ENCODE measurements around the gene TNNI3.

The TNNI3 gene

DNA sequence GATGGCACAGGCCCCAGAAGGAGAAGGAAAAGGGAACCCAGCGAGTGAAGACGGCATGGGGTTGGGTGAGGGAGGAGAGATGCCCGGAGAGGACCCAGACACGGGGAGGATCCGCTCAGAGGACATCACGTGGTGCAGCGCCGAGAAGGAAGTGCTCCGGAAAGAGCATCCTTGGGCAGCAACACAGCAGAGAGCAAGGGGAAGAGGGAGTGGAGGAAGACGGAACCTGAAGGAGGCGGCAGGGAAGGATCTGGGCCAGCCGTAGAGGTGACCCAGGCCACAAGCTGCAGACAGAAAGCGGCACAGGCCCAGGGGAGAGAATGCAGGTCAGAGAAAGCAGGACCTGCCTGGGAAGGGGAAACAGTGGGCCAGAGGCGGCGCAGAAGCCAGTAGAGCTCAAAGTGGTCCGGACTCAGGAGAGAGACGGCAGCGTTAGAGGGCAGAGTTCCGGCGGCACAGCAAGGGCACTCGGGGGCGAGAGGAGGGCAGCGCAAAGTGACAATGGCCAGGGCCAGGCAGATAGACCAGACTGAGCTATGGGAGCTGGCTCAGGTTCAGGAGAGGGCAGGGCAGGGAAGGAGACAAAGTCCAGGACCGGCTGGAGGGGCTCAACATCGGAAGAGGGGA, 41.2 kb downstream of the TNNI3 start:
- no peaks in the 10 kb centered on the region for H3K36me3 ChIP-seq (ENCODE audit: insufficient read depth)
- peak overlapping the region; percentile 54; the same call in 1 of the 2 replicates for H3K9ac ChIP-seq
- H3K27me3 ChIP-seq (ENCODE audit: insufficient read depth, low read depth): peaks cover 12% of the 10 kb centered on the region
- H3K4me3 ChIP-seq (IDR thresholded peaks at IDR 0.05; ENCODE audit: insufficient read depth, low read depth, low read length): no peak overlapping the region
- H3K4me2 ChIP-seq: peak overlapping the region; percentile 96
- H4K20me1 ChIP-seq (ENCODE audit: insufficient read depth): no peaks in the 10 kb centered on the region
- H3K79me2 ChIP-seq (ENCODE audit: insufficient read depth, low read depth): peaks cover 40% of the 10 kb centered on the region
- H2AFZ ChIP-seq (ENCODE audit: low read depth): peak overlapping the region; percentile 25; the same call in 1 of the 2 replicates
- H3K27ac ChIP-seq: no peak overlapping the region
- peaks cover 10% of the 10 kb centered on the region for H3K4me1 ChIP-seq (ENCODE audit: low read depth, poor library complexity, severe bottlenecking)
- TF ChIP-seq, protein P1, sequence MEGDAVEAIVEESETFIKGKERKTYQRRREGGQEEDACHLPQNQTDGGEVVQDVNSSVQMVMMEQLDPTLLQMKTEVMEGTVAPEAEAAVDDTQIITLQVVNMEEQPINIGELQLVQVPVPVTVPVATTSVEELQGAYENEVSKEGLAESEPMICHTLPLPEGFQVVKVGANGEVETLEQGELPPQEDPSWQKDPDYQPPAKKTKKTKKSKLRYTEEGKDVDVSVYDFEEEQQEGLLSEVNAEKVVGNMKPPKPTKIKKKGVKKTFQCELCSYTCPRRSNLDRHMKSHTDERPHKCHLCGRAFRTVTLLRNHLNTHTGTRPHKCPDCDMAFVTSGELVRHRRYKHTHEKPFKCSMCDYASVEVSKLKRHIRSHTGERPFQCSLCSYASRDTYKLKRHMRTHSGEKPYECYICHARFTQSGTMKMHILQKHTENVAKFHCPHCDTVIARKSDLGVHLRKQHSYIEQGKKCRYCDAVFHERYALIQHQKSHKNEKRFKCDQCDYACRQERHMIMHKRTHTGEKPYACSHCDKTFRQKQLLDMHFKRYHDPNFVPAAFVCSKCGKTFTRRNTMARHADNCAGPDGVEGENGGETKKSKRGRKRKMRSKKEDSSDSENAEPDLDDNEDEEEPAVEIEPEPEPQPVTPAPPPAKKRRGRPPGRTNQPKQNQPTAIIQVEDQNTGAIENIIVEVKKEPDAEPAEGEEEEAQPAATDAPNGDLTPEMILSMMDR (conservative IDR thresholded peaks at IDR 0.05; ENCODE audit: low read depth, low read length): no peak

DNA sequence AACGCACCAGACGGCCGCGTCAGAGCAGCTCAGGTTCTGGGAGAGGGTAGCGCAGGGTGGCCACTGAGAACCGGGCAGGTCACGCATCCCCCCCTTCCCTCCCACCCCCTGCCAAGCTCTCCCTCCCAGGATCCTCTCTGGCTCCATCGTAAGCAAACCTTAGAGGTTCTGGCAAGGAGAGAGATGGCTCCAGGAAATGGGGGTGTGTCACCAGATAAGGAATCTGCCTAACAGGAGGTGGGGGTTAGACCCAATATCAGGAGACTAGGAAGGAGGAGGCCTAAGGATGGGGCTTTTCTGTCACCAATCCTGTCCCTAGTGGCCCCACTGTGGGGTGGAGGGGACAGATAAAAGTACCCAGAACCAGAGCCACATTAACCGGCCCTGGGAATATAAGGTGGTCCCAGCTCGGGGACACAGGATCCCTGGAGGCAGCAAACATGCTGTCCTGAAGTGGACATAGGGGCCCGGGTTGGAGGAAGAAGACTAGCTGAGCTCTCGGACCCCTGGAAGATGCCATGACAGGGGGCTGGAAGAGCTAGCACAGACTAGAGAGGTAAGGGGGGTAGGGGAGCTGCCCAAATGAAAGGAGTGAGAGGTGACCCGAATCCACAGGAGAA, 42.0 kb downstream of the TNNI3 start:
- Histone ChIP-seq H3K4me1 (ENCODE audit: low read depth, poor library complexity, severe bottlenecking) (peaks cover 10% of the 10 kb centered on the region), H3K79me2 (ENCODE audit: insufficient read depth, low read depth) (peaks cover 40% of the 10 kb centered on the region), H3K9ac (no peak overlapping the region)

DNA sequence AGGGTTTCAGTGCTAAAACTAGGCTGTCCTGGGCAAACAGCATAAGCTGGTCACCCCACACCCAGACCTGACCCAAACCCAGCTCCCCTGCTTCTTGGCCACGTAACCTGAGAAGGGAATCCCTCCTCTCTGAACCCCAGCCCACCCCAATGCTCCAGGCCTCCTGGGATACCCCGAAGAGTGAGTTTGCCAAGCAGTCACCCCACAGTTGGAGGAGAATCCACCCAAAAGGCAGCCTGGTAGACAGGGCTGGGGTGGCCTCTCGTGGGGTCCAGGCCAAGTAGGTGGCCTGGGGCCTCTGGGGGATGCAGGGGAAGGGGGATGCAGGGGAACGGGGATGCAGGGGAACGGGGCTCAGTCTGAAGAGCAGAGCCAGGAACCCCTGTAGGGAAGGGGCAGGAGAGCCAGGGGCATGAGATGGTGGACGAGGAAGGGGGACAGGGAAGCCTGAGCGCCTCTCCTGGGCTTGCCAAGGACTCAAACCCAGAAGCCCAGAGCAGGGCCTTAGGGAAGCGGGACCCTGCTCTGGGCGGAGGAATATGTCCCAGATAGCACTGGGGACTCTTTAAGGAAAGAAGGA, 42.9 kb downstream of the TNNI3 start:
- Histone ChIP-seq H3K27me3 (ENCODE audit: insufficient read depth, low read depth) (no peaks in the 10 kb centered on the region), H3K27ac (no peak overlapping the region), H4K20me1 (ENCODE audit: insufficient read depth) (no peaks in the 10 kb centered on the region), H3K4me1 (ENCODE audit: low read depth, poor library complexity, severe bottlenecking) (peaks cover 10% of the 10 kb centered on the region), H2AFZ (ENCODE audit: low read depth) (no peak overlapping the region), H3K79me2 (ENCODE audit: insufficient read depth, low read depth) (peaks cover 40% of the 10 kb centered on the region), H3K36me3 (ENCODE audit: insufficient read depth) (no peaks in the 10 kb centered on the region), H3K9ac (no peak overlapping the region), H3K4me2 (no peak overlapping the region), H3K4me3 (IDR thresholded peaks at IDR 0.05; ENCODE audit: insufficient read depth, low read depth, low read length) (no peak overlapping the region)
- TF ChIP-seq, protein P1 (conservative IDR thresholded peaks at IDR 0.05; ENCODE audit: low read depth, low read length): no peak

More for the DNA sequence above, 42.0 kb downstream of the TNNI3 start:
- no peak overlapping the region for H3K4me3 ChIP-seq (IDR thresholded peaks at IDR 0.05; ENCODE audit: insufficient read depth, low read depth, low read length)
- no peak overlapping the region for H2AFZ ChIP-seq (ENCODE audit: low read depth)
- H3K27me3 ChIP-seq (ENCODE audit: insufficient read depth, low read depth): peaks cover 4% of the 10 kb centered on the region
- TF ChIP-seq, protein P1 (conservative IDR thresholded peaks at IDR 0.05; ENCODE audit: low read depth, low read length): no peak
- H3K4me2 ChIP-seq: peak overlapping the region; percentile 96
- H3K36me3 ChIP-seq (ENCODE audit: insufficient read depth): no peaks in the 10 kb centered on the region
- no peaks in the 10 kb centered on the region for H4K20me1 ChIP-seq (ENCODE audit: insufficient read depth)
- H3K27ac ChIP-seq: no peak overlapping the region

DNA sequence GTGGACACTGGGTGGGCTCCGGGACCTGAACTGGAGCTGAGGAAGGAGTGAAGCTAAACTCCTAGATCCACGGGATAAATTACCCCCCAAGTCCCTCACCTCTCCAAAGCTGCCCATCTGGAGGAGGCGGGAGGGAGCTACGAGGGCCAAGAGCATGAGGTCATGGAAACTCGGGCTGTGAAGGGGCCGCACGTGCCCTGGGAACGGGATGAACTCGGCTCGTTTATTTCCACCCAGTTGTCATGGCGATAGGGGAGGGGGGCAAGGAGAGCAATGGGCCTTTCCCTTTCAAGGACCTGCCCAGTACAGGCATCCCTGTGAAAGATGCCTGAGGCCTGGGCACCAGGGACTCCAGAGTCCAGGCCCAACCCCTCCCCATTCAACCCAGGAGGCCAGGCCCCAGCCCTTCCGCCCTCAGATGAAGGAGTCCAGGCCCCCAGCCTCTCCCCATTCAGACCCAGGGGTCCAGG, 43.9 kb downstream of the TNNI3 start:
- Histone ChIP-seq H2AFZ (ENCODE audit: low read depth) (no peak overlapping the region), H3K36me3 (ENCODE audit: insufficient read depth) (no peaks in the 10 kb centered on the region), H3K9ac (no peak overlapping the region), H3K4me1 (ENCODE audit: low read depth, poor library complexity, severe bottlenecking) (peaks cover 10% of the 10 kb centered on the region), H3K27ac (no peak overlapping the region), H3K27me3 (ENCODE audit: insufficient read depth, low read depth) (no peaks in the 10 kb centered on the region), H3K4me2 (no peak overlapping the region), H4K20me1 (ENCODE audit: insufficient read depth) (no peaks in the 10 kb centered on the region), H3K4me3 (IDR thresholded peaks at IDR 0.05; ENCODE audit: insufficient read depth, low read depth, low read length) (no peak overlapping the region), H3K79me2 (ENCODE audit: insufficient read depth, low read depth) (peaks cover 40% of the 10 kb centered on the region)
- TF ChIP-seq, protein P1 (conservative IDR thresholded peaks at IDR 0.05; ENCODE audit: low read depth, low read length): no peak
